ENCODE data around the gene CREB5. TPM values are rescaled to one million over a fixed set of nuclear protein-coding genes. Genes with fewer than 3 reads are reported as not detected.

Gene CREB5
- total RNA-seq, 4 donors from 2014 or later = 6.6 to 18.6 (median 12.6) TPM

GRCh38 chr7:28512668-28513440 is 100.5 kb downstream of the CREB5 start:
- Histone ChIP-seq H3K36me3 (no peaks in the 10 kb centered on the region), H3K9me3 (no peaks in the 10 kb centered on the region), H3K27me3 (no peaks in the 10 kb centered on the region), H3K27ac (replicated peaks in 1 of 4) (no peak overlapping the region), H3K4me3 (no peak overlapping the region), H3K4me1 (no peaks in the 10 kb centered on the region)
- 91% methylated on average over 9 of the region's 9 CpGs for WGBS
- TF ChIP-seq POLR2AphosphoS5 (IDR thresholded peaks at IDR 0.05) (no peak), POLR2A (IDR thresholded peaks at IDR 0.05; ENCODE audit: low read depth) (no peak), CTCF (IDR thresholded peaks at IDR 0.05) (no peak), EP300 (IDR thresholded peaks at IDR 0.05) (no peak)
- intact Hi-C loops (cut with DNase I) = no loop called here
- no peak for DNase-seq (ENCODE audit: extremely low spot score)

GRCh38 chr7:28516390-28517172 is 104.3 kb downstream of the CREB5 start:
- peaks cover 0 to 10% (median 3%) of the 10 kb centered on the region in 4 donors for H3K4me1 ChIP-seq
- no peak for TF ChIP-seq EP300 (IDR thresholded peaks at IDR 0.05)
- no peak for TF ChIP-seq POLR2AphosphoS5 (IDR thresholded peaks at IDR 0.05)
- TF ChIP-seq POLR2A (IDR thresholded peaks at IDR 0.05; ENCODE audit: low read depth) = no peak
- no peak for TF ChIP-seq CTCF (IDR thresholded peaks at IDR 0.05)
- H3K27me3 ChIP-seq = no peaks in the 10 kb centered on the region
- no peak overlapping the region for H3K4me3 ChIP-seq
- no peak for DNase-seq (ENCODE audit: extremely low spot score)
- no peaks in the 10 kb centered on the region for H3K36me3 ChIP-seq
- H3K9me3 ChIP-seq = no peaks in the 10 kb centered on the region
- intact Hi-C loops (cut with DNase I) = no loop called here
- H3K27ac ChIP-seq (replicated peaks in 1 of 4) = no peak overlapping the region
- 82% methylated on average over 13 of the region's 14 CpGs for WGBS

GRCh38 chr7:28517206-28517605 is 104.9 kb downstream of the CREB5 start:
- DNase-seq (ENCODE audit: extremely low spot score) = no peak
- 80% methylated on average over 5 of the region's 5 CpGs for WGBS
- no peak for TF ChIP-seq POLR2AphosphoS5 (IDR thresholded peaks at IDR 0.05)
- TF ChIP-seq CTCF (IDR thresholded peaks at IDR 0.05) = no peak
- no peak for TF ChIP-seq POLR2A (IDR thresholded peaks at IDR 0.05; ENCODE audit: low read depth)
- no peak for TF ChIP-seq EP300 (IDR thresholded peaks at IDR 0.05)
- Histone ChIP-seq H3K36me3 (no peaks in the 10 kb centered on the region), H3K27me3 (no peaks in the 10 kb centered on the region), H3K27ac (replicated peaks in 1 of 4) (no peak overlapping the region), H3K9me3 (no peaks in the 10 kb centered on the region), H3K4me1 (peaks cover 0 to 10% (median 3%) of the 10 kb centered on the region in 4 donors), H3K4me3 (no peak overlapping the region)
- intact Hi-C loops (cut with DNase I) = no loop called here

GRCh38 chr7:28517606-28518005 is 105.3 kb downstream of the CREB5 start:
- no peak overlapping the region for H3K27ac ChIP-seq (replicated peaks in 1 of 4)
- intact Hi-C loops (cut with DNase I) = no loop called here
- 97% methylated on average over 7 of the region's 7 CpGs for WGBS

More at GRCh38 chr7:28517606-28518005, 105.3 kb downstream of the CREB5 start:
- Histone ChIP-seq H3K36me3 (no peaks in the 10 kb centered on the region), H3K27me3 (no peaks in the 10 kb centered on the region), H3K4me1 (peaks cover 0 to 10% (median 3%) of the 10 kb centered on the region in 4 donors), H3K9me3 (no peaks in the 10 kb centered on the region), H3K4me3 (no peak overlapping the region)
- no peak for DNase-seq (ENCODE audit: extremely low spot score)
- no peak for TF ChIP-seq EP300 (IDR thresholded peaks at IDR 0.05)
- TF ChIP-seq POLR2A (IDR thresholded peaks at IDR 0.05; ENCODE audit: low read depth) = no peak
- no peak for TF ChIP-seq POLR2AphosphoS5 (IDR thresholded peaks at IDR 0.05)
- no peak for TF ChIP-seq CTCF (IDR thresholded peaks at IDR 0.05)

Data from esophagus muscularis mucosa (tissue), 4 donors.